ENCODE data around the gene ARHGAP10.

ARHGAP10 gene

GRCh38 chr4:148021686-148022085 is 289.8 kb downstream of the ARHGAP10 start:
- Mint-ChIP-seq H3K4me1 (ENCODE audit: low read depth) (no peaks in the 10 kb centered on the region), H3K36me3 (ENCODE audit: low read depth) (no peaks in the 10 kb centered on the region), H3K9me3 (no peaks in the 10 kb centered on the region), H3K27ac (no peak overlapping the region), H3K4me3 (no peak overlapping the region), H3K27me3 (ENCODE audit: low read depth) (no peaks in the 10 kb centered on the region)

- Mint-ChIP-seq H3K4me1 (ENCODE audit: low read depth) (no peaks in the 10 kb centered on the region), H3K27ac (no peak overlapping the region), H3K9me3 (no peaks in the 10 kb centered on the region), H3K36me3 (ENCODE audit: low read depth) (no peaks in the 10 kb centered on the region), H3K27me3 (ENCODE audit: low read depth) (no peaks in the 10 kb centered on the region), H3K4me3 (no peak overlapping the region)
Measured at GRCh38 chr4:148022975-148023374, 291.1 kb downstream of the ARHGAP10 start.

GRCh38 chr4:148023512-148024181 is 291.8 kb downstream of the ARHGAP10 start:
- Mint-ChIP-seq H3K36me3 (ENCODE audit: low read depth) (no peaks in the 10 kb centered on the region), H3K27me3 (ENCODE audit: low read depth) (no peaks in the 10 kb centered on the region), H3K4me3 (no peak overlapping the region), H3K27ac (no peak overlapping the region), H3K4me1 (ENCODE audit: low read depth) (no peaks in the 10 kb centered on the region), H3K9me3 (peaks cover 3% of the 10 kb centered on the region)

- peaks cover 6% of the 10 kb centered on the region for H3K9me3 Mint-ChIP-seq
- no peak overlapping the region for H3K27ac Mint-ChIP-seq
- H3K4me1 Mint-ChIP-seq (ENCODE audit: low read depth): no peaks in the 10 kb centered on the region
- H3K36me3 Mint-ChIP-seq (ENCODE audit: low read depth): peaks cover 2% of the 10 kb centered on the region
- H3K27me3 Mint-ChIP-seq (ENCODE audit: low read depth): no peaks in the 10 kb centered on the region
- H3K4me3 Mint-ChIP-seq: no peak overlapping the region
Measured at GRCh38 chr4:148025981-148026380, 294.1 kb downstream of the ARHGAP10 start.

- H3K27ac Mint-ChIP-seq: no peak overlapping the region
- H3K36me3 Mint-ChIP-seq (ENCODE audit: low read depth): peaks cover 2% of the 10 kb centered on the region
- no peak overlapping the region for H3K4me3 Mint-ChIP-seq
- no peaks in the 10 kb centered on the region for H3K27me3 Mint-ChIP-seq (ENCODE audit: low read depth)
- H3K9me3 Mint-ChIP-seq: peaks cover 6% of the 10 kb centered on the region
- H3K4me1 Mint-ChIP-seq (ENCODE audit: low read depth): no peaks in the 10 kb centered on the region
Measured at GRCh38 chr4:148027201-148027600, 295.3 kb downstream of the ARHGAP10 start.

- peaks cover 2% of the 10 kb centered on the region for H3K36me3 Mint-ChIP-seq (ENCODE audit: low read depth)
- no peaks in the 10 kb centered on the region for H3K27me3 Mint-ChIP-seq (ENCODE audit: low read depth)
- H3K4me1 Mint-ChIP-seq (ENCODE audit: low read depth): no peaks in the 10 kb centered on the region
- H3K27ac Mint-ChIP-seq: no peak overlapping the region
- H3K9me3 Mint-ChIP-seq: peaks cover 6% of the 10 kb centered on the region
- no peak overlapping the region for H3K4me3 Mint-ChIP-seq
Measured at GRCh38 chr4:148029781-148030180, 297.9 kb downstream of the ARHGAP10 start.

GRCh38 chr4:148030193-148030873 is 298.4 kb downstream of the ARHGAP10 start:
- no peak overlapping the region for H3K27ac Mint-ChIP-seq
- no peaks in the 10 kb centered on the region for H3K4me1 Mint-ChIP-seq (ENCODE audit: low read depth)
- H3K36me3 Mint-ChIP-seq (ENCODE audit: low read depth): peaks cover 2% of the 10 kb centered on the region
- H3K27me3 Mint-ChIP-seq (ENCODE audit: low read depth): no peaks in the 10 kb centered on the region
- no peak overlapping the region for H3K4me3 Mint-ChIP-seq
- peaks cover 6% of the 10 kb centered on the region for H3K9me3 Mint-ChIP-seq

GRCh38 chr4:148034813-148035212 is 302.9 kb downstream of the ARHGAP10 start:
- H3K27me3 Mint-ChIP-seq (ENCODE audit: low read depth): no peaks in the 10 kb centered on the region
- H3K9me3 Mint-ChIP-seq: peaks cover 12% of the 10 kb centered on the region
- no peaks in the 10 kb centered on the region for H3K4me1 Mint-ChIP-seq (ENCODE audit: low read depth)
- no peak overlapping the region for H3K27ac Mint-ChIP-seq
- H3K36me3 Mint-ChIP-seq (ENCODE audit: low read depth): peaks cover 2% of the 10 kb centered on the region
- H3K4me3 Mint-ChIP-seq: no peak overlapping the region

- Mint-ChIP-seq H3K27me3 (ENCODE audit: low read depth) (no peaks in the 10 kb centered on the region), H3K4me3 (no peak overlapping the region), H3K36me3 (ENCODE audit: low read depth) (no peaks in the 10 kb centered on the region), H3K9me3 (peaks cover under 1% of the 10 kb centered on the region), H3K4me1 (ENCODE audit: low read depth) (peaks cover 2% of the 10 kb centered on the region), H3K27ac (no peak overlapping the region)
Measured at GRCh38 chr4:148041606-148042329, 309.9 kb downstream of the ARHGAP10 start.

GRCh38 chr4:148044089-148044911 is 312.4 kb downstream of the ARHGAP10 start:
- H3K27me3 Mint-ChIP-seq (ENCODE audit: low read depth): no peaks in the 10 kb centered on the region
- peaks cover 2% of the 10 kb centered on the region for H3K4me1 Mint-ChIP-seq (ENCODE audit: low read depth)
- no peaks in the 10 kb centered on the region for H3K9me3 Mint-ChIP-seq
- no peaks in the 10 kb centered on the region for H3K36me3 Mint-ChIP-seq (ENCODE audit: low read depth)
- H3K27ac Mint-ChIP-seq: no peak overlapping the region
- H3K4me3 Mint-ChIP-seq: no peak overlapping the region

GRCh38 chr4:148044912-148045352 is 313.0 kb downstream of the ARHGAP10 start:
- Mint-ChIP-seq H3K9me3 (no peaks in the 10 kb centered on the region), H3K4me3 (no peak overlapping the region), H3K27me3 (ENCODE audit: low read depth) (no peaks in the 10 kb centered on the region), H3K4me1 (ENCODE audit: low read depth) (peaks cover 2% of the 10 kb centered on the region), H3K27ac (no peak overlapping the region), H3K36me3 (ENCODE audit: low read depth) (no peaks in the 10 kb centered on the region)

- H3K9me3 Mint-ChIP-seq: no peaks in the 10 kb centered on the region
- H3K27me3 Mint-ChIP-seq (ENCODE audit: low read depth): no peaks in the 10 kb centered on the region
- H3K4me3 Mint-ChIP-seq: no peak overlapping the region
- H3K36me3 Mint-ChIP-seq (ENCODE audit: low read depth): peaks cover 6% of the 10 kb centered on the region
- peaks cover 23% of the 10 kb centered on the region for H3K4me1 Mint-ChIP-seq (ENCODE audit: low read depth)
- no peak overlapping the region for H3K27ac Mint-ChIP-seq
Measured at GRCh38 chr4:148048598-148048997, 316.7 kb downstream of the ARHGAP10 start.

GRCh38 chr4:148051403-148051802 is 319.5 kb downstream of the ARHGAP10 start:
- Mint-ChIP-seq H3K9me3 (no peaks in the 10 kb centered on the region), H3K27me3 (ENCODE audit: low read depth) (no peaks in the 10 kb centered on the region), H3K4me3 (no peak overlapping the region), H3K4me1 (ENCODE audit: low read depth) (peaks cover 37% of the 10 kb centered on the region), H3K36me3 (ENCODE audit: low read depth) (peaks cover 7% of the 10 kb centered on the region), H3K27ac (peak overlapping the region; percentile 20)

GRCh38 chr4:148052448-148052847 is 320.6 kb downstream of the ARHGAP10 start:
- Mint-ChIP-seq H3K27ac (peak overlapping the region; percentile 49), H3K4me1 (ENCODE audit: low read depth) (peaks cover 48% of the 10 kb centered on the region), H3K4me3 (peak overlapping the region; percentile 41), H3K36me3 (ENCODE audit: low read depth) (peaks cover 8% of the 10 kb centered on the region), H3K27me3 (ENCODE audit: low read depth) (no peaks in the 10 kb centered on the region), H3K9me3 (no peaks in the 10 kb centered on the region)

Measured in T-helper 1 cell treated with Interleukin-12 subunit alpha and Interleukin-12 subunit beta and Interleukin-4 antibody, amounts not matched to agents 30 μg/mL and 1 μg/mL, for 36 hours (primary cell).